GOT3 (cell line): ENCODE data around the gene CUEDC1.
"Not testable (repeated sequence)": the region's sequence is repeated elsewhere in the genome, so short reads cannot be mapped to it uniquely, and the experiment has no call there.

Experiments
- DNase-seq: peaks from one replicate; lab custom pipeline; 2025; ENCODE audit warnings: mixed read lengths; lab: John Stamatoyannopoulos, UW

CUEDC1 gene

GRCh38 chr17:57939797-57940196 is 15.4 kb downstream of the CUEDC1 start:
- no peak for DNase-seq

- no peak for DNase-seq
Observed at GRCh38 chr17:57938061-57938502, 17.1 kb downstream of the CUEDC1 start.

GRCh38 chr17:57937492-57937891 is 17.7 kb downstream of the CUEDC1 start:
- no peak for DNase-seq

GRCh38 chr17:57935833-57936807 is 19.1 kb downstream of the CUEDC1 start:
- no peak for DNase-seq

GRCh38 chr17:57931488-57932137 is 23.6 kb downstream of the CUEDC1 start:
- DNase-seq = no peak

GRCh38 chr17:57930239-57930638 is 25.0 kb downstream of the CUEDC1 start:
- no peak for DNase-seq

- DNase-seq = no peak
Observed at GRCh38 chr17:57929386-57929785, 25.8 kb downstream of the CUEDC1 start.

- no peak for DNase-seq
Observed at GRCh38 chr17:57928928-57929327, 26.3 kb downstream of the CUEDC1 start.

- no peak for DNase-seq
Observed at GRCh38 chr17:57927048-57927723, 28.0 kb downstream of the CUEDC1 start.

- DNase-seq = no peak
Observed at GRCh38 chr17:57926723-57927047, 28.5 kb downstream of the CUEDC1 start.

GRCh38 chr17:57925361-57925990 is 29.7 kb downstream of the CUEDC1 start:
- DNase-seq = no peak

- no peak for DNase-seq
Observed at GRCh38 chr17:57924677-57925076, 30.5 kb downstream of the CUEDC1 start.

- no peak for DNase-seq
Observed at GRCh38 chr17:57923182-57923872, 31.9 kb downstream of the CUEDC1 start.

- DNase-seq = not testable (repeated sequence)
Observed at GRCh38 chr17:57922745-57923144, 32.5 kb downstream of the CUEDC1 start.

GRCh38 chr17:57920916-57921703 is 34.1 kb downstream of the CUEDC1 start:
- DNase-seq = no peak

- no peak for DNase-seq
Observed at GRCh38 chr17:57919918-57920317, 35.3 kb downstream of the CUEDC1 start.

- no peak for DNase-seq
Observed at GRCh38 chr17:57918017-57918895, 37.0 kb downstream of the CUEDC1 start.

- no peak for DNase-seq
Observed at GRCh38 chr17:57916925-57917858, 38.0 kb downstream of the CUEDC1 start.
